ENCODE measurements around the gene USP31.
"Not testable (repeated sequence)": the region's sequence is repeated elsewhere in the genome, so short reads cannot be mapped to it uniquely, and the experiment has no call there.

Gene USP31

GRCh38 chr16:23101012-23101550, 48.2 kb downstream of the USP31 start:
- H3K4me3 ChIP-seq (ENCODE audit: low read length): no peak overlapping the region
- H3K4me1 ChIP-seq (ENCODE audit: control insufficient read depth, insufficient read depth, low read length): no peaks in the 10 kb centered on the region
- H3K9ac ChIP-seq (ENCODE audit: low read length): no peak overlapping the region
- H3K27ac ChIP-seq (ENCODE audit: low read depth, low read length): no peak overlapping the region
- H3K27me3 ChIP-seq (ENCODE audit: control insufficient read depth, insufficient read depth, low read length): no peaks in the 10 kb centered on the region
- no peaks in the 10 kb centered on the region for H3K36me3 ChIP-seq (ENCODE audit: control insufficient read depth, insufficient read depth, low read length)

GRCh38 chr16:23096450-23096849, 52.8 kb downstream of the USP31 start:
- H3K9ac ChIP-seq (ENCODE audit: low read length); H3K4me3 ChIP-seq (ENCODE audit: low read length); H3K4me1 ChIP-seq (ENCODE audit: control insufficient read depth, insufficient read depth, low read length); H3K27me3 ChIP-seq (ENCODE audit: control insufficient read depth, insufficient read depth, low read length); H3K27ac ChIP-seq (ENCODE audit: low read depth, low read length); H3K36me3 ChIP-seq (ENCODE audit: control insufficient read depth, insufficient read depth, low read length): not testable (repeated sequence)

GRCh38 chr16:23094136-23094535, 55.1 kb downstream of the USP31 start:
- not testable (repeated sequence) for H3K9ac ChIP-seq (ENCODE audit: low read length); H3K27ac ChIP-seq (ENCODE audit: low read depth, low read length); H3K27me3 ChIP-seq (ENCODE audit: control insufficient read depth, insufficient read depth, low read length); H3K4me1 ChIP-seq (ENCODE audit: control insufficient read depth, insufficient read depth, low read length); H3K36me3 ChIP-seq (ENCODE audit: control insufficient read depth, insufficient read depth, low read length); H3K4me3 ChIP-seq (ENCODE audit: low read length)

GRCh38 chr16:23092801-23093117, 56.5 kb downstream of the USP31 start:
- no peaks in the 10 kb centered on the region for H3K4me1 ChIP-seq (ENCODE audit: control insufficient read depth, insufficient read depth, low read length)
- H3K9ac ChIP-seq (ENCODE audit: low read length): no peak overlapping the region
- no peak overlapping the region for H3K27ac ChIP-seq (ENCODE audit: low read depth, low read length)
- H3K36me3 ChIP-seq (ENCODE audit: control insufficient read depth, insufficient read depth, low read length): peaks cover 6% of the 10 kb centered on the region
- H3K4me3 ChIP-seq (ENCODE audit: low read length): no peak overlapping the region
- no peaks in the 10 kb centered on the region for H3K27me3 ChIP-seq (ENCODE audit: control insufficient read depth, insufficient read depth, low read length)

GRCh38 chr16:23092072-23092800, 57.0 kb downstream of the USP31 start:
- Histone ChIP-seq H3K27me3 (ENCODE audit: control insufficient read depth, insufficient read depth, low read length) (no peaks in the 10 kb centered on the region), H3K36me3 (ENCODE audit: control insufficient read depth, insufficient read depth, low read length) (peaks cover 6% of the 10 kb centered on the region), H3K4me1 (ENCODE audit: control insufficient read depth, insufficient read depth, low read length) (no peaks in the 10 kb centered on the region), H3K9ac (ENCODE audit: low read length) (no peak overlapping the region), H3K4me3 (ENCODE audit: low read length) (no peak overlapping the region), H3K27ac (ENCODE audit: low read depth, low read length) (no peak overlapping the region)

- Histone ChIP-seq H3K4me1 (ENCODE audit: control insufficient read depth, insufficient read depth, low read length) (no peaks in the 10 kb centered on the region), H3K9ac (ENCODE audit: low read length) (no peak overlapping the region), H3K4me3 (ENCODE audit: low read length) (no peak overlapping the region), H3K36me3 (ENCODE audit: control insufficient read depth, insufficient read depth, low read length) (peaks cover 6% of the 10 kb centered on the region), H3K27me3 (ENCODE audit: control insufficient read depth, insufficient read depth, low read length) (no peaks in the 10 kb centered on the region), H3K27ac (ENCODE audit: low read depth, low read length) (no peak overlapping the region)
Measured at GRCh38 chr16:23089111-23089510, 60.1 kb downstream of the USP31 start.

GRCh38 chr16:23088018-23088417, 61.2 kb downstream of the USP31 start:
- no peak overlapping the region for H3K9ac ChIP-seq (ENCODE audit: low read length)
- no peak overlapping the region for H3K27ac ChIP-seq (ENCODE audit: low read depth, low read length)
- no peaks in the 10 kb centered on the region for H3K4me1 ChIP-seq (ENCODE audit: control insufficient read depth, insufficient read depth, low read length)
- no peaks in the 10 kb centered on the region for H3K27me3 ChIP-seq (ENCODE audit: control insufficient read depth, insufficient read depth, low read length)
- no peak overlapping the region for H3K4me3 ChIP-seq (ENCODE audit: low read length)
- H3K36me3 ChIP-seq (ENCODE audit: control insufficient read depth, insufficient read depth, low read length): peaks cover 5% of the 10 kb centered on the region

GRCh38 chr16:23085949-23086348, 63.3 kb downstream of the USP31 start:
- Histone ChIP-seq H3K27ac (ENCODE audit: low read depth, low read length) (no peak overlapping the region), H3K9ac (ENCODE audit: low read length) (no peak overlapping the region), H3K4me3 (ENCODE audit: low read length) (no peak overlapping the region), H3K27me3 (ENCODE audit: control insufficient read depth, insufficient read depth, low read length) (no peaks in the 10 kb centered on the region), H3K4me1 (ENCODE audit: control insufficient read depth, insufficient read depth, low read length) (no peaks in the 10 kb centered on the region), H3K36me3 (ENCODE audit: control insufficient read depth, insufficient read depth, low read length) (peaks cover 8% of the 10 kb centered on the region)

GRCh38 chr16:23082161-23082788, 67.0 kb downstream of the USP31 start:
- Histone ChIP-seq H3K4me1 (ENCODE audit: control insufficient read depth, insufficient read depth, low read length) (no peaks in the 10 kb centered on the region), H3K27ac (ENCODE audit: low read depth, low read length) (no peak overlapping the region), H3K27me3 (ENCODE audit: control insufficient read depth, insufficient read depth, low read length) (no peaks in the 10 kb centered on the region), H3K4me3 (ENCODE audit: low read length) (no peak overlapping the region), H3K36me3 (ENCODE audit: control insufficient read depth, insufficient read depth, low read length) (peaks cover 8% of the 10 kb centered on the region), H3K9ac (ENCODE audit: low read length) (no peak overlapping the region)

GRCh38 chr16:23081675-23082119, 67.6 kb downstream of the USP31 start:
- Histone ChIP-seq H3K4me1 (ENCODE audit: control insufficient read depth, insufficient read depth, low read length) (no peaks in the 10 kb centered on the region), H3K27me3 (ENCODE audit: control insufficient read depth, insufficient read depth, low read length) (no peaks in the 10 kb centered on the region), H3K36me3 (ENCODE audit: control insufficient read depth, insufficient read depth, low read length) (peaks cover 8% of the 10 kb centered on the region), H3K4me3 (ENCODE audit: low read length) (no peak overlapping the region), H3K9ac (ENCODE audit: low read length) (no peak overlapping the region), H3K27ac (ENCODE audit: low read depth, low read length) (no peak overlapping the region)

GRCh38 chr16:23080747-23081146, 68.5 kb downstream of the USP31 start:
- Histone ChIP-seq H3K27me3 (ENCODE audit: control insufficient read depth, insufficient read depth, low read length) (no peaks in the 10 kb centered on the region), H3K4me1 (ENCODE audit: control insufficient read depth, insufficient read depth, low read length) (no peaks in the 10 kb centered on the region), H3K36me3 (ENCODE audit: control insufficient read depth, insufficient read depth, low read length) (peaks cover 8% of the 10 kb centered on the region), H3K4me3 (ENCODE audit: low read length) (no peak overlapping the region), H3K27ac (ENCODE audit: low read depth, low read length) (no peak overlapping the region), H3K9ac (ENCODE audit: low read length) (no peak overlapping the region)

- H3K27me3 ChIP-seq (ENCODE audit: control insufficient read depth, insufficient read depth, low read length): no peaks in the 10 kb centered on the region
- peaks cover 8% of the 10 kb centered on the region for H3K36me3 ChIP-seq (ENCODE audit: control insufficient read depth, insufficient read depth, low read length)
- no peaks in the 10 kb centered on the region for H3K4me1 ChIP-seq (ENCODE audit: control insufficient read depth, insufficient read depth, low read length)
- H3K27ac ChIP-seq (ENCODE audit: low read depth, low read length): no peak overlapping the region
- no peak overlapping the region for H3K4me3 ChIP-seq (ENCODE audit: low read length)
- H3K9ac ChIP-seq (ENCODE audit: low read length): no peak overlapping the region
Measured at GRCh38 chr16:23080329-23080728, 68.9 kb downstream of the USP31 start.

Data from rectal smooth muscle tissue (tissue), 1 donor.